ENCODE results near the gene CHN2.

DNA sequence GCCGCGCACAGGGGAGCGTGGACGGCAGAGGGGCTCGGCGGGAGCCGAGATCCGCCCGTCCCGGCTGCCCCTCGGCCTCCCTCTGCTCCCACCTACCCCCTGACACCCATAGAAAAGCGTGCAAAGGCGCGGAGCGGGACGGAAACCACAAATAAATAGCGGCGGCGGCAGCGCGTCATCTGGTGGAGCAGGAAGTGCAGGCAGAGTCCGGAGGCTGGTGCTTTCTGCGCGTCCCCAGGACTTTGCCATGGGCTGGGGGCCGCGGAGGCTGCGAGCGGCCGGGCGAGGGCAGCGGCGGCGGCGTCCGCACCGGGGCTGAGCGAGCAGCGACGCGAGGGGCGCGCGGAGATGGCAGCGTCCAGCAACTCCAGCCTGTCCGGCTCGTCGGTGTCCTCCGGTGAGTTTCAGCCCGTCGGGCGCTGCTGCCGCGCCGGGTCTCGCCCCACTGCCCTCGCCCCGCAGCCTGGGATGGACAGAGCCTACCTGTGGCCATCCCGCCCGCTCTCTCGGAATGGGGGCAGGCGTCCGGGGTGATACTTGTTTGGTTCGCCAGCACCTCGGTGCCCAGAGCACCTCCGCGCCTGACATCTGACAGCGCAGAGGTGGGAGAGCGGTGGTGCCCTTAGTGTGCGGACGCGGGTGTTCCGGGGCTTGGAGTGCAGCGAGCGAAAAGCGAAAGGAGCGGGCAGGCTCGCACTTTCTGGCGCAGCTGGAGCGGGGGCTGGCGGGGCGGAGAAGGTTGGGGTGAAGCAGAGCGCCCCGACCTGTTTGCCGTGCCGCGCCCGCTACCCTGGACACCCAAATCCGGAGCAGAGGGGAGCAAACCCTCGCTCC, at the start of gene CHN2:
- TF ChIP-seq, protein P1, sequence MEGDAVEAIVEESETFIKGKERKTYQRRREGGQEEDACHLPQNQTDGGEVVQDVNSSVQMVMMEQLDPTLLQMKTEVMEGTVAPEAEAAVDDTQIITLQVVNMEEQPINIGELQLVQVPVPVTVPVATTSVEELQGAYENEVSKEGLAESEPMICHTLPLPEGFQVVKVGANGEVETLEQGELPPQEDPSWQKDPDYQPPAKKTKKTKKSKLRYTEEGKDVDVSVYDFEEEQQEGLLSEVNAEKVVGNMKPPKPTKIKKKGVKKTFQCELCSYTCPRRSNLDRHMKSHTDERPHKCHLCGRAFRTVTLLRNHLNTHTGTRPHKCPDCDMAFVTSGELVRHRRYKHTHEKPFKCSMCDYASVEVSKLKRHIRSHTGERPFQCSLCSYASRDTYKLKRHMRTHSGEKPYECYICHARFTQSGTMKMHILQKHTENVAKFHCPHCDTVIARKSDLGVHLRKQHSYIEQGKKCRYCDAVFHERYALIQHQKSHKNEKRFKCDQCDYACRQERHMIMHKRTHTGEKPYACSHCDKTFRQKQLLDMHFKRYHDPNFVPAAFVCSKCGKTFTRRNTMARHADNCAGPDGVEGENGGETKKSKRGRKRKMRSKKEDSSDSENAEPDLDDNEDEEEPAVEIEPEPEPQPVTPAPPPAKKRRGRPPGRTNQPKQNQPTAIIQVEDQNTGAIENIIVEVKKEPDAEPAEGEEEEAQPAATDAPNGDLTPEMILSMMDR (IDR thresholded peaks at IDR 0.05) = no peak
- no peak for TF ChIP-seq EZH2 (IDR thresholded peaks at IDR 0.05; ENCODE audit: borderline replicate concordance, insufficient read depth, low read depth, low read length, poor library complexity, severe bottlenecking)

All from B cell (primary cell).